Measurements from ENCODE around the gene ZMYM2.

ZMYM2 gene

DNA sequence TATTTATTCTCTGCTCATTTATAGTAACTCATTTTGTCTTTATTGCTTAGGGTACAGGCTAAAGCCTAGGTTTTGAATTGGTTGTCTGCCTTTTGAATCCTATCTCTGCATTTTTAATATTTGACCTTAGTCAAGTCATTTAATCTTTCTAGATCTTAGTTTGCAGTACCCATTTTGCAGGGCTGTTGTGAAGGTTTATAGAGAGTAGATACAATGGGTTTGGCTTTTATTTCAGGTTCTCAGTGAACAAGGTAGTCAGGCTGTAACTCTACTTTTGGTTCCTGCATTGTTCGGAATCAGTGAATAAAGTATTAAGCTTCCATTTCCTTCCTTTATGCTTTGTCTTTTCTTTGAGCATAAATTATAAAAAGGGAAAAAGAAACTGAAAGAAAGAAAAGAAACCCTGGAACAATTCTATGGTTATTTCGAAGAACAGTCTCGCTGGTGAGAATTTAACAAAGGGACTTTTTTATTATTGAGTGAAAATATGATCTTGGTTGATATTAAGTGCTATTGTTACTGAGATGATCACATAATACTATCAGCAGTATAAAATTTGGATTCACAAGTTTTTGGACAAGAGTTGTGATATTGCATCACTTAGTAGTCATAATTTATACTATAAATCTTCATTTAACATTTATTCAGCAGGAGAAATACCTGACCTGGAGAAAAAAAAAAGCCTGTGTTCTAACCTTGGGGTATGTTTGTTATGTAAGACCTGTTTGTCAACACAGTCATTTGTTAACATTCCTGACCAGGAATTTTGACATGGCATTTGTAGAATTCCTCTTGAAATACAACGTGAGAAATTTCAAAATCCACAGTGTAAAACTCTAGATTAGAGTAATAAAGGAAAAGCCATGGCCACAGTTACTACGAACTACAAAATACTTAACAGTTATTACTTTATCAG is 91.3 kb downstream of the ZMYM2 start:
- DNase-seq, result no peak

DNA sequence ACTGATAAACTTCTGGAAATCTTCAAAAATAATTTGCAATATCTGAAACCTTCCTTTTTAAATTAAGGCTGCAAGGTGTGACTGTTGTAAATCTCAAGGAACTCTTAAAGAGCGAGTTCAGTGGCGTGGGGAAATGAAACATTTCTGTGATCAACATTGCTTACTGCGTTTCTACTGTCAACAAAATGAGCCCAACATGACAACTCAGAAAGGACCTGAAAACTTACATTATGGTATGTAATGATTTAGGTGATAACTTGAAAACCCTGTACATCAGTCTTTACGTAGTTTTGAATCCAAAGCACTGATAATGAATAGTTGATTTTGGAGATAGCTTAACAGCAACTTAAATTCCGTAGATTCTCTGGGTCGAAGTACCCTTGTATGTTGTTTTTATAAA is 92.8 kb downstream of the ZMYM2 start:
- DNase-seq, result no peak

DNA sequence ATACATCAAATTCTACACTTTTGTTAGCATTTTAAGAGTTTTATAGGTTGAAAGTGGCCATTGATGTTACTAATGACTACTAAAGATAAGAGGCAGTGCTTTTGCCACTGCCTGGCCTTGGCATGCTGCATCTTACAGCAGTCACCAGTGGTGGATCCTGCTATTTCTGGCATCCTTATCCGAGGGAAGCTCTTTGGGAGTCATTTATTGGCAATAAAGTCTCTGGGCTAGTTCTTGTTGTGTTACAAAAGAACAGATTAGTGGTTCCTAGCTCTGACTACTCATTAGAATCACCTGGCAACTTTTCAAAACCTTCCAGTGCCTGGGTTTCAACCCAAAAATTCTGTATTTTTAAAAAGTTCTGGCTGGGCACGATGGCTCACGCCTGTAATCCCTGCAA is 94.5 kb downstream of the ZMYM2 start:
- DNase-seq, result no peak

DNA sequence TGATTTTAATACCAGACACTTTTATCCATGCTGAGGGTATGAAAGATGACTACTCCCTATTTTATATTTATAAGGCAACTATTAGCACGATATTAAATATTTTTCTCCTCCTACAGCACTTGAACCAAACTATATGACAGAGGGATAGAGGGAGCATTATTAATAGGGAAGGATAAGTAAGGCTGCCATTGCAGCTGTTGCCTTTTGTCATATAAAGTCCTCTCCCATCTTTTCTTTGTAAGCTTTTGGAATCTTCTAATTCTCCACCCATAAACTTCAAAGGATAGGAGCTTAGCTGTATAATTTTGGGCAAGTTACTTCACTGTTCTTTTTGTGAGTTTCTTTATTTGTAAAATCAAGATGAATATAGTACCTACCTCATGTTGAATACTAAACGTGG is 95.4 kb downstream of the ZMYM2 start:
- DNase-seq, result no peak

DNA sequence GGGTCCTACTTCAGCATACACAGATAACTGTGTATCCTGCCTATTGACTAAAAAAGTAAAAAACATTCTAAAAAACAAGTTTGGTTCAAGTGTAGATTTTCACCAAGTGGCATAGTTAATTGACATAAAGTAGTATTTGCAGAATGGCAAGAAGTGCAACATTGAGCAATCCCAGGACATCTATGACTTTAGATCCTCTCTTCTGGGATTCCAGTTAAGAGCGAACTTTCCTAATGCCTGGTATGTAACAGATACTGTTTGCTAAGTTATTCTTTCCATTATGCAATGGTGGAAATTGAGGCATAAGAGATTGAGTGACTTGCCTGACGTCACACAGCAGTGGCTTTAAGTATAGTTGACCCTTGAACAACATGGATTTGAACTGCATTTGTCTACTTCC is 96.1 kb downstream of the ZMYM2 start:
- no peak for DNase-seq

DNA sequence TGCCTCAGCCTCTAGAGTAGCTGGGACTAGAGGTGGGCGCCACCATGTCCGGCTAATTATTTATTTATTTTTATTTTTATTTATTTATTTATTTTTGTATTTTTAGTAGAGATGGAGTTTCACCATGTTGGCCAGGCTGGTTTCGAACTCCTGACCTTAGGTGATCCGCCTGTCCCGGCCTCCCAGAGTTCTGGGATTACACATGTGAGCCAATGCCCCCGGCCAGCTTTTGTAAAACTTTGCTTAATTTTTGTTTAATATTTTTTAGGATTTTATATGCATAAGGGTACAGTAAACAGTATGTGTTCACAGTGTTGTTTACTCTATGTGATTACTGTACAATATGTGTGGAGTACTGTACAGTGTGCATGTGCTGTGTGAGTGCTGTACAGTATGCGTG is 98.7 kb downstream of the ZMYM2 start:
- no peak for DNase-seq

DNA sequence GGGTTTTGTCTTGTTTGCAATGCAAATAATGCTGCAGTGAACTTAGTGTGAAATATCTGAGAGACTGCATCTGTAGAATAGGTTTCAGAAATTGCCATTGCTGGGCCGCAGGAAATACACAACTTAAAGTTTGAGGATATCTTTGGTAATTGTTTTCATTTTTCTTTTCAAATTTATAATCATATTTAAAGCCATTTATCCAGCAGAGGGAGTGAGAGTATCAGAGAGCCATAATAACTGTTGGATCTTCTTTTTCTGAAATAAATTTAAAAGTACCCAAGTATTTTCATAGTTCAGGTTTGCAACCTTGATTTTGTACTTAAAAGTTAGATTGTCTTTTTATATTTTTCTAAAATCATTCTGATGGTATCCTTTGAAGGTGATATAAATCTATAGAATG is 99.4 kb downstream of the ZMYM2 start:
- no peak for DNase-seq

DNA sequence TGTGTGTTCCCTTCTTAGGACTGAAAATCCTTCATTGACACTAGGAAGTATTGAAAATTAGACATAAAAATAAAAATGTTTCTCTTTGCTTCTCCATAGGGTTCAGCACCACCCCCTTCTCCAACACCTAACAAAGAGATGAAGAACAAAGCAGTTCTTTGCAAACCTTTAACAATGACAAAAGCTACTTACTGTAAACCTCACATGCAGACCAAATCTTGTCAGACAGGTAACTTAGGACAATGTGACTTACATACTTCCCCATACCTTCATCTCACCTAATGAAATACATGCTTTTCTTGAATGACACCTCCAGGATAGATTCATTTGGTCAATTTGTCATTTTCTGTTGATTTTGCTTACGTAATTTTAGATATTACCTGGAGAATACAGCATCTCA is 99.9 kb downstream of the ZMYM2 start:
- no peak for DNase-seq

DNA sequence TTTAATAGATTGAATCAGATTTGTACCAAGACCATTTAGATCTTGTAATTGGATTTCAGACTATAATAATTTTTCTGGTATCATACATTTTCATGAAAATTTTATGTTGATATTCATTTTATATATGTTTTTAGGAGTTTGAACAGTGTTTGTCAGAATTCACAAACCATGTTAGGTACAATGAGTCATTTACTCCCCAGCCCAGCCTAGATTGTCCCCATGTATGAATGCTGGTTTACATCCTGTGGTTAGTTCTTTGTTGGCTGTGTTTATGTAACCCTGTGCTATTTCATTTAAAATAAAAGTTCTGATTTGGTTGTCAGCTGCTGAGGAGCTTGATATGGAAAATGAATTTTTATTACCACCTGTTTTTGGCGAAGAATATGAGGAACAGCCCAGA is 105.6 kb downstream of the ZMYM2 start:
- no peak for DNase-seq

DNA sequence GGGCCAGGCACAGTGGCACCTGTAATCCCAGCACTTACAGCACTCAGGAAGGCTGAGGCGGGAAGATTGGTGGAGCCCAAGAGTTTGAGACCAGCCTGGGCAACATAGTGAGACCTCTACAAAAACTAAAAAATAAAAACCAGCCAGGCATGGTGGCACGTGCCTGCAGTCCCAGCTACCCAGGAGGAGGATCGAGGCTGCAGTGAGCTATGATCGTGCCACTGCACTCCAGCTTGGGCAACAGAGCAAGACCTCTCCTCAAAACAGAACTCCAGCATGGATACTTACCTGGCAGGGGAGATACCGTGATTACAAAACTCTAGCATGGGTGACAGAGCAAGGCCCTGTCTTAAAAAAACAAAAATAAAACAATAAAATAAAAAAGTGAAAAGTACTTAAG is 107.0 kb downstream of the ZMYM2 start:
- DNase-seq, result no peak

DNA sequence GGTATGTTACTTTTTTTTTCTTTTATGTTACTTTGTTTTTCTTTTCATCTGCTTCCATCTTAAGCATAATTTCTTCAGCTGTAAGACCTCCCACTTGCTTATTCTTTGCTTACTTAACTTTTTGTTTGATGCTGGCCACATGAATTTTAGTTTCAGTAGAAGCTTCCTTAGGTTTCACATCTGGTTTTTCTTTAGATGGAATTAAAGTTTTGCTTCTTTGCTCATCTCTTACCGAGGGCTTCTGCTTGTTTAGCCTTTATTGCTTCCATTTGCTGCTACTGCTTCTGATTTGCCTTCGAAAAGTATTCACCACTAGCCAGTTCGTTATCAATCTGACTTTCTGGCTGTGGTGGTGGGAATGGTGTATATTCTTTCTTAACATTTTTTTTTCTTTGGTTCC is 111.4 kb downstream of the ZMYM2 start:
- DNase-seq, result no peak

DNA sequence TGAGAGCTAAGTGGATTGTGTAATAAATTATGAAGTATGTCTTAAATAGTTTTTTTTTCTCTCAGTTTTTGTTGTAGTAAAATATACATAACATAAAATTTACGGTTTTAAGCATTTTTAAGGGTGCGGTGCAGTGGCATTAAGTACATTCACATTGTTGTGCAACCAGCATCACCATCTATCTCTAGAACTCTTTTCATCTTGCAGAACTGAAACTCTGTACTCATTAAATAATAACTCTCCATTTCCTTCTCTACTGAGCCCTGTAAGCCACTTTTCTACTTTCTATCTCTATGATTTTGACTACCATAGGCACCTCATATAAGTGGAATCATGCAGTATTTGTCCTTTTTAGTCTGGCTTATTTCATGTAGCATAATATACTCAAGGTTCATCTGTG is 115.2 kb downstream of the ZMYM2 start:
- no peak for DNase-seq

DNA sequence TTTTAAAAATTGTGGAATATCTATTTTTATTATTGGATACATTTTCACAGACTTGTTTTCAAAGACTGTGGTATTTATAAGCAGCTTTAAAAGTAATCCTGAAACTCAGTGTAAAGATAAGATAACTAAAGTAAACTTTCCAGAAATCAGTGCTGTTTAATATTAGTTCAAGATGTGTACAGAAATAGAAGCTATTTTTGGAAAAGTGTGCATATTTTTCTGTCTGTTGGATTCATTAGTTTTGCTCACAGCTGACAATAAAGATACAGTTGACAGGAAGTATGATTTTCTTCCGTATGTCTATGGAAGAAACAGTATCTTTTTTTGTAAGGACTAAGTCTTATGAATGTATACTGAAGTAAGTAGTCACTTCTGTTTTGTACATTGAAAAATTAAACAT is 116.4 kb downstream of the ZMYM2 start:
- DNase-seq, result no peak

DNA sequence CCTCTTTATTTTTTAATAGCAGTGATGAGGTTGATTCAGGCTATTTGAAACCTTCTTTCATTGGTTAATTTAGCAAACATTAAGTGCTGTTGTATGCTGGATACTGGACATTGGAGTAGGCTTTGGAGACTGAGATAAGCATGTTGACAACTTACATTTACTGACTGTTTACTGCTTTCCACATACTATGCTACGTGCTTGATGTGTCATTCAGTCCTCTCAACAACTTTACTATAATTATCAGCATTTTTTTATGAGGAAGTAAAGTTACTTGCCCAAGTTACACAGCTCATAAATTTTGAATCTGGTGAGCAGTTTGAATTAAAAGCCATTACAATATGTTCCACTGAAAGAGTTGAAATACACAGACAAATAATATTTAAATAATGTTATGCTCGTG is 118.6 kb downstream of the ZMYM2 start:
- no peak for DNase-seq

DNA sequence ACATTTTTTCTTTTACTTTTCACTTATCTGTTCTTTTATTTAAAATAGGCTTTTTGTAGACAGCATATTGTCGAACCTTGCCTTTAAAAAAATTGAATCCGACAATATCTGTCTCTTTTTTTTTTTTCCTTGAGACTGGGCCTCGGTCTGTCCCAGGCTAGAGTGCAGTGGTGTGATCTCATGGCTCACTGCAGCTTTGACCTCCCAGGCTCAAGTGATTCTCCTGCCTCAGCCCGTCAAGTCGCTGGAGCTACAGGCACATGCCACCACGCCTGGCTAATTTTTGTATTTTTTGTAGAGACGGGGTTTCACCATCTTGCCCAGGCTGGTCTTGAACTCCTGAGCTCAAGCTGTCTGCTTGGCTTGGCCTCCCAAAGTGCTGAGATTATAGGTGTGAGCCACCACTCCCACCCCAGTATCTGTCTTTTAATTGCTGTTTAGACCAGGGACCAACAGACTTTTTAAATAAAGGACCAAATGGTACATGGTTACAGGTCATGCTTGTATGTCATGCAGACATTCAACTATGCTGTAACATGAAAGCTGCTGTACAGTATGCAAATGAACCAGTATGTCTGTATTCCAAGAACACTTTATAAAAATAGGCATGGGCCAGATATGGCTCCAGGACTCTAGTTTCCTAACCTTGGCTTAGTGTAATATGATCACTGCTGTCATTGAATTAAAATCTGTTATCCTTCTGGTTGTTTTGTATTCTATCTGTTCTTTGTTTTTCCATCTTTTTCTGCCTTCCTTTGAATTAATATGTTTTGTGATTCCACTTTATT is 122.0 kb downstream of the ZMYM2 start:
- no peak for DNase-seq

DNA sequence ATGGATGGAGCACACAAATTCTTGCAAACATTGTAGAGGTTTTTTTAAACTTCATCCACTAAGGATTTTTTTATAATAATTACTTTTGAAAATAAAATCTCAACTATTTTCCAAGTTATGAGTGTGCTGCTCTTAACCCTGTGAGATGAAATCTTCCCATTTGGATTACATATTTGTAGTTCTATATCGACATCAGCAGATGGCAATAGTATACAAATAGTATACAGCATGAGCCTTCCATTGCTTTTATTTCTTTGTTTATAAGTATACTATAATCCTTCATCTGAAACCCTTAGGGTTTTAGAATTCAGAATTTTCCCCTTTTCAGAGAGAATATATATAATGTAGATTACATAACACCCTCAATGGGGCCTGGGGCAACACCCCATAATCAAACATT is 131.8 kb downstream of the ZMYM2 start:
- no peak for DNase-seq

DNA sequence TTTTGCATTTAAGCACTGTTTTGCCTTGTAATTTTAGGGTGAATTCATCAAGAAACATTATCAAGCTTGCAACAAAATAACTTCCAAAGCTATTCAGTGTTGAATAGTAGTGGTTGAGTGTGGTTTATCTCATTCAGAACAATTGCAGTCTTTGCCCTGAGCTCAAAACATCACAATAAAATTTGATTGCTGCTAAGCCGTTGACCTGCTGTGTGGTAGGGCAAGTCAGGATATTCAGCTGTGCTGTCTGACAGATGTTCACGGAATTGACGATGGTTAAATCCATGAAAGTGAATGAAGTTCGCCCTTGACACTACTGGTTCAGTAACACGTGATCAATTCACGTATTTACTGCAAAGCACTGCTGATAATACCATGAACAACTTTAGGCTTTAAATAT is 135.4 kb downstream of the ZMYM2 start:
- no peak for DNase-seq

DNA sequence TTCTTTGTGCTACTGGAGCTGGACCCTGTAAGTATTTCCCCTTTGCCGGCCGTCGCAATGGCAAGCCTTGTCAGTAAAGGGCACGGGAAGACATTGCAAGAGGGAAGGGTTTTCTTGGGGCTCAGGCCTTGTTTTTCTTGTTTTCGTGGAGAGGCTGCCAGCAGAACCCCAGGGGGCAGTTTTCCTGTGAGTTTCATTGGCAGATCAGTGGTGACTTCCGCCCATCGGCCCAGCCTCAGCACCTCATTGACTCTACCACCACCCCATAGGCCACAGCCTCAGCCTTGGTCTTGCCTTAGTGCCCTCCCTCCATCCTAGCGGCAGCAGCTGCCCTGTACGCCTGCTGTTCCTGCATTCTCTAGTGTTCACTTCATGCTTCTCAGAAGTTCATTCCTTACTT is 140.8 kb downstream of the ZMYM2 start:
- no peak for DNase-seq

DNA sequence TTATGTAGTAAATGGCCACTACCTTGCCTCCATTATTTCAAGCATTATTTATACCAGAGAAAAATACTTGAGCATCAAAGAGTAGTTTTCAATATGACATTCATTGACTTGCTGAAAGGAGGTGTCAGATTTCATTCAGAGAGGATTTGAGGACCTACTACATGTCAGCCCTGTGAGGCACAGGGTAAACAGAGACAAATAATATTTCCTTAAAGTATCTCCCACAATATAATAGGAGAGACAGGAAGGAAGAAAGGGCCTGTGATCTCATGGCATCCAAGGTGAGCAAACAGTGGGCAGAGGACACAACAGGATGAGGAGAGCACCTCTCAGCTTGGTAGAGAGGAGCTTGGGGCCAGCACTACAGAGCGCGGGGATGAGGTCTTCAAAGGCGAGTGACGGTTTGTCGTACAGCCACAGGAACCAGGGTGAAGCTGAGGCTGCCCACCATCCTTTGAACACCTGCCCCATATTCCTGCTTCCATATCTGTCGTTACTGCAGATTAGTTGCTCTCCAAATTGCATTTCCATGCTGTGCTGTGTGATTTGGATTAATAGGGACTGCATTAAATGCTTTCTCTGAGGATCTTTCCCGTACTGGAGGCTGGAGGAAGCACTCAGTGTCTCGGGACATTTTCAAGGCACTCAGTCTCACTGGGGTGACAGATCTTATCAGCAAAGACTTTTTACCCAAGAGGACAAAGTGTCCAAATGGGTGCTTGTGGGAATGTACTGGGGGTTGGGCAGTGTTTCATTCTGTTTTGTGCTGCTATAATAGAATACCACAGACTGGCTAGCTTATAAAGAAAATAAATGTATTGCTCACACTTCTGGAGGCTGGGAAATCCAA is 143.2 kb downstream of the ZMYM2 start:
- DNase-seq, result no peak

DNA sequence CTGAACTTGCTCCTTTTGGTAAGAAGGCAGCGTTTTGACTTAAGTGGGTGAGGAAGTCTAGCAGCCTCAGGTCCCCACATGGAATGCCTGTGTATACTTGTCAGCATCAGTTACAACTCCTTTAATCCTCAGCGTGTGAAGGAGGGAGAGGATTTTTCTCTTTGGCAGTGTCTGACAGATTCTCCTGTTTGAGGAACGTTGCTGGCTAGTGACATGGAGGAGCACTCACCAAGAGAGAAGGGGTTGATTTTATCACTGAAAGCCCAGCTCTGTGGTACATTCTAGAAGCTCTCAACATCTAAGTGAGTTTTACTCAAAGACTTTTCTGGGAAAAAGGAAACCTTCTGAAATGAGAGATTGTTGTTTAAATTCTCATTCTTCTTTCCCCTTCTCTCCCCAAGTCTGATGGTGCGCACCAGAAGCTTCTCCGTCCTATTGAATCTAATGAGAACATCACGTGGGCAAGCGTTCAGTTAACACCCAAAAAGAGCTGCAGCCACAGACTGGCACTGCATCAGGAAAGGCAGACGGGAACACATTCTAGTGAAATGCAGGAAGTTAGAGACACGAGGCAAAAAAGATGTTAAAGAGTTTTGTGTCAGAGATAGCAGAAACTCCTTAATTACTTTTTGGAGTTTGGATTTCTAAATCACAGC is 144.1 kb downstream of the ZMYM2 start:
- no peak for DNase-seq

DNA sequence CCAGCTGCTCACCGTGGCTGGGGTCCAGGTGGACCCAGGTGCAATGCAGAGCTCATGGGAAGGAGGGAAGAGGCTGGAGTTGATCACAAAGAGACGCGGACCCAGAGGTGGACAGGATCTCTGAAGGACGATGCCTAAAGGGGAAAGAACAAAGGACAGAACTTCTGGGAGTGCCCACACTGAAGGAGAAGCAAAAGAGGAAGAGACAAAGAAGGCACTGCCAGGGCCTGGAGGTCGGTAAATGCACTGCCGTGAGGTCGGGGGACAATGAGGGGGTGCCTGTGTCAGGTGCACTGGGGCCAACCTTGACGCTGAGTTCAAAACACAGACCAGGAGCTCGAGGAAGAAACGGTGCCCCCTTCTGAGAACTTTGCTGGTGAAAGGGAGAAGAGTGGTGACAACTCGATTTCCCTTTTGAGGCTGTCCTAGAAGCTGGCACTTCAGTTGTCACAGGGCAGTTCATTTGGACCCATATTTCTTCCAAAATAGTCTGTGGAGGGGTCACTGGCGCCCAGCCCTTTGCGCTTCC is 146.7 kb downstream of the ZMYM2 start:
- no peak for DNase-seq

DNA sequence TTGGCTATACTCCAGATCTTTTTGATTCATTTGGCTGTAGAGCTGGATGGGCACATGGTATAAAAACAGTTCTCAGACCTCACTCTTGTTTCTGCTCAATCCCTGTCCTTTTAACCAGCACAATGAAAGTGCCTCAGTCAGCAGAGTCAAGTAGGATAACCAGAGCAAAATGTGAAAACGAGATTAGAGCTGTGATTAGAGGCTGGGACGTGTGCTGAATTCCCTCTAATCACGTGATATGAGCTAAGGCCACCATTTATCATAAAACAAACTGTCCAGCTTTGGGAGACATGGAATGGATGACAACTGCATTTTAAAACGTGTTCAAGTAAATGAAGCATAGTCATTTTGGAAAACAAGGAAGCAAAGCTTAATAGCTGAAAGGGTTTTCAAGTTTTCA is 148.2 kb downstream of the ZMYM2 start:
- DNase-seq, result no peak

DNA sequence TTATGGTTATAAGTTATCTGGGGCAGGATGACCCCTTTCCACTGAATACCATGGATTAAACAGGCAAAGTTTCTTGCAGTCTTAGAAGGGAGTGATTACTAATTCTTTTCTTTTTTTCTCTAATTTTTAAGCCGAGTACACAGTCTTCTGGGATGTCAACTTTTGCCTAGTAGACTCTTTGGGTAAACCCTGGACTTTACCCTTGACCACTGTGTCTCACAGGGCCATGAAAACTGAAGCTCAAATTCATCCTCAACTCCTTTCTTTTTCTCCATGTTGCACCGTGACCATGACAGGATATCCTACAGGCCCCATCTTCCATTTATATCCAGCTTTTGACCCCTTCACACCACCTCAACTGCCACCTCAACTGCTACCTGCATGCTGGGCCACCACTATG is 150.5 kb downstream of the ZMYM2 start:
- no peak for DNase-seq

Data from NCI-H2107 (cell line).